ENCODE measurements around the gene SP5.

- TF ChIP-seq EZH2phosphoT487 (IDR thresholded peaks at IDR 0.05; ENCODE audit: insufficient read depth, low read depth): 0 out of 2 replicates have a peak, but pooled peaks have one; percentile 61
- TF ChIP-seq EZH2 (IDR thresholded peaks at IDR 0.05; ENCODE audit: insufficient read depth, poor library complexity, severe bottlenecking): peak; percentile 85
Measured at GRCh38 chr2:170715062-170715931, at the start of gene SP5.

All from GM23248 (cell line).